Memory B cell (primary cell): ENCODE data around the gene CDH26.

Experiments used
- ATAC-seq: fragments of 150-1000 bp; cut with Tn5 transposase; 2 replicates; pipeline ENCODE4 v1.10.0; 2021; ENCODE audit warnings: low read depth, mild to moderate bottlenecking, moderate library complexity
- DNase-seq, 2 donors: peaks; one replicate each; pipeline ENCODE4 v3.0.0; 2022; ENCODE audit warnings: low spot score in 2 of 2
- H3K27ac Mint-ChIP-seq: one replicate; pipeline ENCODE4 v1.8.0; 2022; ENCODE audit warnings: mild to moderate bottlenecking, moderate library complexity, mixed read lengths
- H3K27me3 Mint-ChIP-seq: one replicate; pipeline ENCODE4 v1.8.0; 2022; ENCODE audit warnings: mixed read lengths
- H3K36me3 Mint-ChIP-seq: one replicate; pipeline ENCODE4 v1.8.0; 2022; ENCODE audit warnings: mild to moderate bottlenecking, mixed read lengths
- H3K4me1 Mint-ChIP-seq: one replicate; pipeline ENCODE4 v1.8.0; 2022; ENCODE audit warnings: mixed read lengths
- H3K4me3 Mint-ChIP-seq: one replicate; pipeline ENCODE4 v1.8.0; 2022; ENCODE audit warnings: mild to moderate bottlenecking, moderate library complexity, mixed read lengths
- H3K9me3 Mint-ChIP-seq: one replicate; pipeline ENCODE4 v1.8.0; 2022; ENCODE audit warnings: mixed read lengths

The CDH26 gene

DNA sequence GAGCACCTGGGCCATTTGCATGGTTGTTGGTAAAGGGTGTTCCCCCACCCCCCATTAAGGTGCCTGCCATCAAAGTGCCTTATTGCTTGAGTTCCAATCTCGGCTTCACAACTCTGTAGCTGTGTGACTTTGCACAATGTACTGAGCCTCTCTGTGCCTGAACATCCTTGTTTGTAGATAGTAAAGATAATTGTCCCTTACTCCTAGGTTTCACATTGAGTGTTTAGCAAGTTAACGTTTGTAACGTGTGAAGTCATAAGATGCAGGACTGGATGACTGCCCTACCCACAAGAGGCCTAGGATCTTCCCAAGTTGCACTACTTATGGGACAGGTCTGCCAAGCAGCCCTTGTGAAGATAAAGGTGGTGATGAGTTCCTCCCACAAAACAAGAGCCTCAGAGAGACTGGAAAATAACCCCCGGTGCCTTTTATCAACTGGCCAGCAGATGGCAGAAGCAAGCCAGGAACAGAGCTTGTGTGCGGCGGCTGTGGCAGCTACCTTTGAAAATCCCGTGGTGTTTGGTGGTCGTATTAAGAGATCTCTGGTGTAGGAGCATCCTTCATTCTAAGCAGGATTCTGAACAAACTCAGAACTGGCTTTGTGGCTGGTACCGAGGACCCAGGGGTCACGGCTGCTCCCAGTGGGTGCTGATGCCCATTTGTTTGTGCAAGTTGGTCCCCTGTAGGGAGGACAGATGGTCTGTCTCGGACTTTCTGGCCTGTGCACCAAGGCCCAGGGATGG, 99.1 kb downstream of the CDH26 start:
- Mint-ChIP-seq H3K4me1 (peaks cover 20% of the 10 kb centered on the region), H3K27ac (no peak overlapping the region)

DNA sequence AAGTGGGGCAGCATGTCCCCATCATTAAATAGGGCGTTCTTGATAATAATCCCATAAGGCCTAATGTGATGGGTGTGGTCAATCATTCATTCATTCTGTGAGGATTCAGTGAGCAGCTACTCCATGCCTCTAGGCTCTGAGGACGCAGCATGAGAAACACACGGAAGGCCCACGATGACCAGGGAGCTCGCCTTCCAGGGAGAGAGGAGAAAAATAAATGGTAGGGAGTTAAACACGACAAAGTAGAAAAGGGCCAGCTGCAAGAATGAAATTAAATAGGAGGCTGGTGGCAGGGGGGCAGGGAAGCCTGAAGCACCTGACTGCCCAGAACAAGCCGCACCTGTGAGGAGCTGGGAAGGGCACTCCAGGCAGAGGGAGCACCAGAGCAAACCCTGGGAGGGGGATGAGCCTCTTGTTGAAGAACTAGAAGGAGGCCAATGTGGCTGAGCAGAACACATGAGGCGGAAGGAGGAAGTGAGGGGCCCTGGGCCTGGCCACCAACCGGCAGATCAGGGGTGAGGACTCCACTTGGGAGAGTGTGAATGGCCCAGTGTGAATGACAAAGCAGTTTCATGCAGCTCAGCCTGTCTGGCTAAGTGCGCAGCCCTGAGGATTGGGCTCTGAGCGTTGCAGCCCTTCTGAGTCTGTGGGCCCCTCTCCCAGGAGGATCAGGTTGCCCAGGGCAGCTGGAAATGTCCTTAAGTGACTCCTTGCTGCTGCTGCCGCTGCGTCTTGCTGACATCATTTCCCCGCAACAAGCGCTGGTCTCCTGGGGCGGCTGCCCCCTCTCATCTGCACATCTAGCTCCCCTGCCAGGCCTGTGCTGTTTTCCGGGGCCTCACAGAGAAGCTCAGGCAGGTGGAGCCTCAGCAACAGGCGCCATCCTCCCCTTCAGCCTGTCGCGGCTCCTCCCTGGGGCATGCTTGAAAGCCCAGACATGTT, 99.9 kb downstream of the CDH26 start:
- H3K4me1 Mint-ChIP-seq: peaks cover 20% of the 10 kb centered on the region
- DNase-seq (peak in 1 of 2 donors; percentile 15), ATAC-seq (peak; percentile 24)
- no peaks in the 10 kb centered on the region for H3K9me3 Mint-ChIP-seq
- H3K27ac Mint-ChIP-seq: no peak overlapping the region
- no peaks in the 10 kb centered on the region for H3K36me3 Mint-ChIP-seq
- H3K27me3 Mint-ChIP-seq: peaks cover 12% of the 10 kb centered on the region
- H3K4me3 Mint-ChIP-seq: peak overlapping the region; percentile 32

More for the DNA sequence above, 99.1 kb downstream of the CDH26 start:
- Mint-ChIP-seq H3K36me3 (no peaks in the 10 kb centered on the region), H3K9me3 (no peaks in the 10 kb centered on the region), H3K4me3 (no peak overlapping the region), H3K27me3 (peaks cover 14% of the 10 kb centered on the region)
- DNase-seq (peak; percentile 16 to 41), ATAC-seq (no peak)

DNA sequence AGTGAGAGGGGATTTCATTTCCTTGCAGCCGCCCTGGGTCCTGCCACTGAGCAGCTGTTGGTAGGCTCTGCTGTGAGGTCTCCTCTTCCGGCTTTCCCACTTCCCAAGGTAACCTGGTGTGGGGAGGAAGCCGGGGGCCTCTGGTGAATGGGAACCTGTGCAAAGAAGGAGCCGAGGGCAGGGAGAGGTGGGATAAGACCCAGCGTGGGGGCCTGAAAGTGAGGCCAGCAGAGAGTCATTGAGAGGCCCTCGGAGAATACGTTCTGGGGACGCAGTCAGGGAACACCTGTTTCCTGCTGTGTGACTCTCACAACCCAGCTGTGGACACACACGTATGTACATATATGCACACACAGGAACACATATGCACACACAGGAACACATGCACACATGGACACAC, 100.7 kb downstream of the CDH26 start:
- no peak for ATAC-seq
- no peaks in the 10 kb centered on the region for H3K9me3 Mint-ChIP-seq
- peaks cover 9% of the 10 kb centered on the region for H3K27me3 Mint-ChIP-seq
- peaks cover 20% of the 10 kb centered on the region for H3K4me1 Mint-ChIP-seq
- no peak overlapping the region for H3K27ac Mint-ChIP-seq
- no peak overlapping the region for H3K4me3 Mint-ChIP-seq
- H3K36me3 Mint-ChIP-seq: no peaks in the 10 kb centered on the region
- no peak for DNase-seq

DNA sequence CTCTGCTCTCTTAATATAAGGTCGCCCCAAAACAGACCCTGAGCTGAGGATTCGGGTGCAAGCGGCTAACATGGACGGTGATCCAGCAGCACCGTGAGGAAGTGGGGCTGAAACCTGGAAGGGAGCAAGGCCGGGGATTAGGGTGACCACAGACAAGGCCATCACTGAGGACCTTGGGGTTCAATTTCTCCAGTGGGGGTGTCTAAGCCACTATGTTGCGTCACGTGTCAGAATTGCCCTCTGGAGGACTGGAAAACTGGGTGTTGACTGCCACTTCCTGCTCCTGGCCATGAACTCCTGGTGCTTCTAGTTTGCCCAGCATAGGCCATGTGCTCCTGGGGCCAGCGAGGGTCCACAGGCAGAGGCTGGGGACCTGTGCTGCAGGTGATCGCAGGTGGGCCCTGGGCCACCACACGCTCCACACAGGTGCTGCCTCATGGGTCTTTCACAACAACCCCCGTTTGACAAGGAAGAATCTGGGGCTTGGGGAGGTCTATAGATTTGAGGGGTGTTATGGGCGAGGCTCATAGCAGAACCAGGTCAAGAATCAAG, 101.9 kb downstream of the CDH26 start:
- peaks cover 20% of the 10 kb centered on the region for H3K4me1 Mint-ChIP-seq

DNA sequence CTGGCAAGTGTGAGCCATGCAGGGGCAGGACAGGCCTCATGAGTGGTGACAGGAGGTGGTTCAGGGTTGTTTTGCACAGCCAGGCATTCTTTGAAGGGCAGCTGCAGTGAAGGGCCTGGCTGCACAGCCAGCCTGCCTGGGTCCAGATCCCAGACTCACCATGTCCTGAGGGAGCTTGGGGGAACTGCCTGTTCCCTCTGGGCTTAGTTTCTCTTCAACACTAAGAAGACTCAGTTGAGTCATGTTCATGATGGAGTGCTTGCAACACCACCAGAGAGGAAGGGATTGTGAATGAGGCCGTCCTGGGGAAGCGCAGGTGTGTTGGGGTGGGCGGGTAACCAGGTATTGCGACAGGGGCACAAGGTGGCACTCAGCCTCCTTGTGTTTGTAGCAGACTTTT, 102.4 kb downstream of the CDH26 start:
- Mint-ChIP-seq H3K27me3 (peaks cover 5% of the 10 kb centered on the region), H3K4me1 (peaks cover 16% of the 10 kb centered on the region), H3K36me3 (no peaks in the 10 kb centered on the region), H3K4me3 (no peak overlapping the region), H3K9me3 (no peaks in the 10 kb centered on the region), H3K27ac (no peak overlapping the region)
- DNase-seq: no peak
- ATAC-seq: no peak

More for the DNA sequence above, 101.9 kb downstream of the CDH26 start:
- Mint-ChIP-seq H3K27me3 (peaks cover 8% of the 10 kb centered on the region), H3K4me3 (no peak overlapping the region), H3K27ac (no peak overlapping the region), H3K36me3 (no peaks in the 10 kb centered on the region), H3K9me3 (no peaks in the 10 kb centered on the region)
- ATAC-seq (no peak), DNase-seq (no peak)

DNA sequence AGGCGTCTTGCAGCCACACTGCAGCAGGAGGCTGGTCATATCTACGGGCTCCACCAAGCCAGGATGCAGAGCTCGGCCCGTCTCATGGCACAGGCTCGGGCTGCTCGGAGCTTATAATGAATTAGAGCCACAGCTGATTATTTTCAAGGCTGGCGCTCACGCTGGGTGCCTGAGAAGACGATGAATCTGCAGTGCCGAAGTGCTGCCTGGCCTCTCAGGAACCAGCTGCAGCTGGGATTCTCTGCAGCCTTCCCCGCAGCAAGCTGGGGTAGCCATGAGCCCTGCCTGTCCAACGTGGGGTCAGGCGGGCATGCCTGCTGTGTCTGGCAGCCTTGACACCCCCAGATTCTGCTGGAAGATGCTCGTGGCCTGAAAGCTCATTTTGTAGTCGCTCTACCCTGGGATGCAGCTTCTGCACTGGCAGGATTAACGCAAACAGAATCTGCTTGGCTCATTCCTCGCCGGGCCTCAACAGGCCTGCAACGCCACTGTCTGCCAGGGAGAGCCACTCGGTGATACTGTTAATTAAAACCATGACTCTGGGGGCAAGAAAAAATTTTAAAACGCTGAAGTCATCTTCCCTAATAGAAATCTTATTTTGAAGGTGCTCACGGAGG, 104.3 kb downstream of the CDH26 start:
- no peaks in the 10 kb centered on the region for H3K9me3 Mint-ChIP-seq
- H3K27ac Mint-ChIP-seq: no peak overlapping the region
- no peaks in the 10 kb centered on the region for H3K27me3 Mint-ChIP-seq
- no peak for DNase-seq
- H3K4me3 Mint-ChIP-seq: no peak overlapping the region
- H3K36me3 Mint-ChIP-seq: no peaks in the 10 kb centered on the region
- no peak for ATAC-seq
- H3K4me1 Mint-ChIP-seq: peaks cover 6% of the 10 kb centered on the region

DNA sequence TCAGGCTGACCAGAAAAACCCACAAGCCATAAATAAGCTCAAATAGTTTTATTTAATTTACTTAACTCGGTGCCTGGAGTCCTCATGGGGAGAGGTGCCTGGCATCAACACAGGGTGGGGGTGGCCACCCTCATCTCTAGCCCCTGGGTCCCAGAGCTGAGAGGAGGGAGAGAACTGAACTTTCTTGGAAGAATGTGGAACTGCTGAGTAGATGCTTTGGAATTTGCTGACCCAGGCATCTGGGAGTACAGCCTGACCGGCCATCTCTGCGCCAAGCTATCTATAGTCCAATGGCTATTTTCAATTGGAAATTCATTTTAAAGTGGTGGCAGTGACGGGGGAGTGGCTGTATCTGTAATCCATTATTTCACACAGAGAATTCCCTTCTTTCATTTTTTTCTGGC, 104.8 kb downstream of the CDH26 start:
- H3K9me3 Mint-ChIP-seq: no peaks in the 10 kb centered on the region
- H3K4me1 Mint-ChIP-seq: peaks cover 1% of the 10 kb centered on the region
- DNase-seq (no peak), ATAC-seq (no peak)
- no peak overlapping the region for H3K27ac Mint-ChIP-seq
- no peak overlapping the region for H3K4me3 Mint-ChIP-seq
- H3K27me3 Mint-ChIP-seq: no peaks in the 10 kb centered on the region
- no peaks in the 10 kb centered on the region for H3K36me3 Mint-ChIP-seq

DNA sequence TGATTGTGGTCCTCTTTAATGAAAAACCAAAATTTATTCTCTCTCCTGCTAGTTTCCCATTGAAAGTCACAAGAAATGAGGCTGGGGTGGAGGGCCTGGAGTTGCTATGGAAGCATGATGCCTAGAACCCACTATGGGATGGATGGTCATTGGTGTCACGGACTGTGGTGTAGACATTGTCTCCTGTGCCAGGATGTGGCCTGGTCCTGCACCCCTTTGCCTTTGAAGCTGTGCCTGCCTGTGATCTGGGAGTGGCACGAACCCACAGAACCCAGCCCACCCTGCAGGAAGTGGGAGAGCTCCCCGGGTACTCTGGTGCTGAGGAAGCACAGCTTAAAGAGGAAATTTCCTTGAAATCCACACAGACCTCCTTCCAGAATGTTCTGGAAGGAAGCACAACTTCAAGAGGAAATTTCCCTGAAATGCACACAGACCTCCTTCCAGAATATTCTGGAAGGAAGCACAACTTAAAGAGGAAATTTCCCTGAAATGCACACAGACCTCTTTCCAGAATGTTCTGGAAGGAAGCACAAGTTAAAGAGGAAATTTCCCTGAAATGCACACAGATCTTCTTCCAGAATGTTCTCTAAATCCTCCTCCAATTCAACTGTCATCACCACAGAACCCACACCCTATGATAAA, 105.6 kb downstream of the CDH26 start:
- DNase-seq (no peak), ATAC-seq (no peak)
- Mint-ChIP-seq H3K9me3 (no peaks in the 10 kb centered on the region), H3K27me3 (no peaks in the 10 kb centered on the region), H3K36me3 (no peaks in the 10 kb centered on the region), H3K27ac (no peak overlapping the region), H3K4me3 (no peak overlapping the region), H3K4me1 (no peaks in the 10 kb centered on the region)
